GM20431 (cell line): Measurements from ENCODE around the gene PI4KB.
"Not testable (repeated sequence)": the region's sequence is repeated elsewhere in the genome, so short reads cannot be mapped to it uniquely, and the experiment has no call there.

Experiments
- in situ Hi-C: fragments of 300-500 bp; cut with MseI, MboI; formaldehyde crosslinking; loops from one replicate; pipeline ENCODE4 v1.15.0; 2020; ENCODE audit warnings: low sequenced_read_pairs; ENCODE audit not compliant: unreplicated experiment

The PI4KB gene

GRCh38 chr1:151282883-151283725 lies 44.1 kb downstream of the PI4KB start:
- in situ Hi-C loops, result no loop called here

- in situ Hi-C loops, result no loop called here
Observed at GRCh38 chr1:151281969-151282882, 45.0 kb downstream of the PI4KB start, which contains the start of gene ZNF687. TSS of gene ZNF687 (plus strand) at chr1:151282299. CDS start at chr1:151286292, 3,993 bp downstream.

DNA sequence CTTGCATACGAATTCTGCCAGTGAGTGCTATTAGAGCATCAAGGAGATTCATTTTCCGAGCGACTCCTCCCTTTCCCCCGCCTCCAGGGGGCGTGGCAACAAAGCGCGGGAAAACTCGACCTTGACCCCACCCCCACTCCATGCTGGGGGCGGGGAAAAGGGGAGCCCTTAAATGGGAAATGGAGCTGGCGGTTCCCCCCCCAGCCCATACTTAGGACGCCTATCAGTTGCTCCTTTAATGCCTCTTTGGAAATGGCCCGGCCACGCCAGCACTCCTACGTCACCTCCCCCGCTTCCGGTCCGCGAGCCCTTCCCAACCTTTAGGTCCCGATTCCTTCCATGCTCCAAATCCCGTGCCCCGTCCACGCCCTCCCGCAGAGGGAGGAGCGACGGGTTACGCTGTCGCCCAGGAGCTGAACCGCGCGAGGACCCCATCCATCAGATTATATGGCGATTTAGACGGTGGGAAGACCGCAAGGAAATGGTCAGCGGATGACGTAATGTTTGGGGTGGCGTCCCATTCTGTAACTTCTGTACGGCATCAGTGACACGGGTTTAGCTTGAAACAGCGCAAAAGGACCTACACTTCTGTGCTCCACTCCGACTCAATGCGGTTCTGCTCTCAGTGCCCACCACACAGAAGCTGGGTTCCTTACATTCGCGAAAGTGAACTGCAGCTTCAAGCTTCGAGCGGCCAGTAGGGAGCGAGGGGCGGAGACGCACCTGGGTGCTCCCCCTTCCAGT lies 45.8 kb downstream of the PI4KB start:
- in situ Hi-C loops, result no loop called here

GRCh38 chr1:151277249-151277648 lies 50.0 kb downstream of the PI4KB start:
- in situ Hi-C loops, result no loop called here

DNA sequence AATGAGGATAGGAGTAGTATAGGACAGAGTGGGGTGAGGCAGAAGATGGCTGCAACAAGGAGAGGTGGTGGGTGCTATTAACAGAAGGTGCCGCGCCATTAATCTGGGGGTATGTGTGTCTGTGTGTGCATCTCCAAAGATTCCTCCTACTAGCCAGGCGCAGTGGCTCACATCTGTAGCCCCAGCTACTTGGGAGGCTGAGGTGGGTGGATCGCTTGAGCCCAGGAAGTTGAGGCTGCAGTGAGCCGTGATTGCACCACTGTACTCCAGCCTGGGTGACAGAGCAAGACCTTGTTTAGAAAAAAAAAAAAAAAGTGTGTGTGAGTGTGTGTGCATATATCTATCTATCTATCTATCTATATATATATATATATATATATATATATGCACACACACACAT lies 51.9 kb downstream of the PI4KB start:
- in situ Hi-C loops, result not testable (repeated sequence)

DNA sequence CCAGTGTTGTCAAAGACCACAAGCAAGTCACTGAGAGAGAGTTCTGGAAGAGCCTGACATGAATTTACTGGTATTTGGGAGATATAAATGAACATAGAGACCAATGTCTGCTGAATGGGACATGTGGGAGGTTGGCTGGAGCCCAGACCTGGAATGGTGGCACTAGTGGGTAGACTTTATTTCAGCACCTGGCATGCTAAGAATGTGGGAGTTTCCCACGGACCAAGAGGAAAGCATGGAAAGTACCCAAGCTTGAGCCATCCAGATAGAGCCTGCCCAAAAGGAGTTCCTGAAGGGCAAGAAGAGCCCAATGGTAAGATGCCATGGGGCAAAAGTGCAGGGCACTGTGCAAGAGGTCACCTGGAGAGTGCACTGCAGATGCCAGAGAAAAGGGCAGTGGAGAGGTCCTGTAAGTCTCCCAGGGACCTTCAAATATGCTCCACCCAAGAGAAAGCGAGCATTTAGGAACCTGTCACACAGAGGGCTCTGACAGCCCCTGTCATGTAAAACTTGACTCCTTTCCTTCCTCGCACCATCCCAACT lies 53.2 kb downstream of the PI4KB start:
- in situ Hi-C loops, result no loop called here

GRCh38 chr1:151267760-151268159 lies 59.5 kb downstream of the PI4KB start:
- in situ Hi-C loops, result no loop called here

GRCh38 chr1:151266821-151267220 lies 60.4 kb downstream of the PI4KB start:
- in situ Hi-C loops, result no loop called here

DNA sequence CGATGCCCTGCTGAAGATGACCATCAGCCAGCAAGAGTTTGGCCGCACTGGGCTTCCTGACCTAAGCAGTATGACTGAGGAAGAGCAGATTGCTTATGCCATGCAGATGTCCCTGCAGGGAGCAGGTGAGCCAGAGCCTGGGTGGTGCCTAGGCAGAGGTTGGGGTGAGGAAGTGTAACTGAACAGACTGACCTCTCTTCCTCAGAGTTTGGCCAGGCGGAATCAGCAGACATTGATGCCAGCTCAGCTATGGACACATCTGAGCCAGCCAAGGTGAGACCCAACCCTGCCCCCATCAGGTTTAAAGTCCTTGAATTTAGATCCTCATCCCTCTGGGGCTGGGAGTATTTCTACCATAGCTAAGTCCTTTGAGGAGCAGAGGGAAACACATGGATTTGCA lies 60.9 kb downstream of the PI4KB start:
- in situ Hi-C loops, result no loop called here

DNA sequence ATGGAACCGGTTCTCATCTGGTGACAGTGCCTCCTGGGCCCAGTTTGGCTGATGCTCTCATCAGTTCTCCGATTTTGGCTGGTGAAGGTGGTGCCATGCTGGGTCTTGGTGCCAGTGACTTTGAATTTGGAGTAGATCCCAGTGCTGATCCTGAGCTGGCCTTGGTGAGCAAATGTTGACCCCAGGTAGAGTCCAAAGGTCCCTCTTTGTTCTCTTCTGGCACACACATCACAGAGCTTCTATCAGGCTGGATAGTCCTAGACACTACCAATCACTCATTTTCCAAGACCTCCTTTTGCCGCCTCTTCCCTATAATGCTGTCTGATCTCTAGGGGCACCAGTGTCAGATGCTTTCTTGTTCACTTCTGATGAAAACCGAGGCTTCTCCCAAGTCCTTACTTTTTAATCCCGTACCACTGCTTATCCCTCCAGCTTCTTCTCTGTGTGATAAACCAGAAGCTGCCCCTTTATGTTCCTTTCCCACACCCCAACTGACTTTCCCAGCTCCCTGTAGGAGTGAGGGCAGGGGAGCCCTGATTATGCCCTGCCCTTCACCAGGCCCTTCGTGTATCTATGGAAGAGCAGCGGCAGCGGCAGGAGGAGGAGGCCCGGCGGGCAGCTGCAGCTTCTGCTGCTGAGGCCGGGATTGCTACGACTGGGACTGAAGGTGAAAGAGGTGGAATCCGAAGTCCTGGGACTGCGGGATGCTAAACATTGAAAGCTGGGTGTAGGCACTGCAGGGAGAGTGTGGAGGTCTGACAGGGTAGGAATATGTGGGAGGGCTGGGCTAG lies 61.6 kb downstream of the PI4KB start:
- in situ Hi-C loops, result no loop called here

DNA sequence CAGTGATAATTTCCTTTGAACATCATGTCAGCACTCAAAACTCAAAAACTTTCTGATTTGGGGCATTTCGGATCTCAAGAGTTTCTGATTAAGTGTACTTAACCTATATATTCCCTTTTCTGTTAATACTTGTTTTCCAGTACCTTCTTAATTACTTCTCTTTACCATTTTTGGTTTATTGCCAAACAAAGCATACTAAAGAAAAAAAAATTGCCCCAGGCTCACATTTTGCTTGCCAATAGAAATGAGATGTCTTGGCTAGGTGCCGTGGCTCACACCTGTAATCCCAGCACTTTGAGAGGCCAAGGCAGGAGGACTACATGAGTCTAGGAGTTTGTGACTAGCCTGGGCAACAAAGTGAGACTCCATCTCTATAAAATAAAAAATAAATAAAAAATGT lies 67.9 kb downstream of the PI4KB start:
- in situ Hi-C loops, result no loop called here

DNA sequence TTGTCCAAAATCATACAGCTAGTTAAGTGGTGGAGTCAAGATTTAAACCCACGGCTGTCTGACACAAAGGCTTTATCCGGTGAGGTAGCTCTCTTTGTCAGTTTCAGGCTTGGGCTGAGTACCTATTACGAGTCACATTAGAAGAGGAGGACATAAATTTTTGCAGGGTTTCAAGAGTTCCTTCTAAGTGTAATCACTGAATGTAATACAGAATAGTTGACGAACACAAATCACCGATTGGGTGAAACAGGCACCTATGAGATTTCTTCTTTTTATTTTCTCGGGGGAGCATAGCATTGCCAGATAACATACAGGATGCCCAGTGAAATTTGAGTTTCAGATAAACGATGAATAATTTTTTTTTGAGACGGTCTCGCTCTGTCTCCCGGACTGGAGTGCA lies 71.8 kb downstream of the PI4KB start:
- in situ Hi-C loops, result no loop called here

DNA sequence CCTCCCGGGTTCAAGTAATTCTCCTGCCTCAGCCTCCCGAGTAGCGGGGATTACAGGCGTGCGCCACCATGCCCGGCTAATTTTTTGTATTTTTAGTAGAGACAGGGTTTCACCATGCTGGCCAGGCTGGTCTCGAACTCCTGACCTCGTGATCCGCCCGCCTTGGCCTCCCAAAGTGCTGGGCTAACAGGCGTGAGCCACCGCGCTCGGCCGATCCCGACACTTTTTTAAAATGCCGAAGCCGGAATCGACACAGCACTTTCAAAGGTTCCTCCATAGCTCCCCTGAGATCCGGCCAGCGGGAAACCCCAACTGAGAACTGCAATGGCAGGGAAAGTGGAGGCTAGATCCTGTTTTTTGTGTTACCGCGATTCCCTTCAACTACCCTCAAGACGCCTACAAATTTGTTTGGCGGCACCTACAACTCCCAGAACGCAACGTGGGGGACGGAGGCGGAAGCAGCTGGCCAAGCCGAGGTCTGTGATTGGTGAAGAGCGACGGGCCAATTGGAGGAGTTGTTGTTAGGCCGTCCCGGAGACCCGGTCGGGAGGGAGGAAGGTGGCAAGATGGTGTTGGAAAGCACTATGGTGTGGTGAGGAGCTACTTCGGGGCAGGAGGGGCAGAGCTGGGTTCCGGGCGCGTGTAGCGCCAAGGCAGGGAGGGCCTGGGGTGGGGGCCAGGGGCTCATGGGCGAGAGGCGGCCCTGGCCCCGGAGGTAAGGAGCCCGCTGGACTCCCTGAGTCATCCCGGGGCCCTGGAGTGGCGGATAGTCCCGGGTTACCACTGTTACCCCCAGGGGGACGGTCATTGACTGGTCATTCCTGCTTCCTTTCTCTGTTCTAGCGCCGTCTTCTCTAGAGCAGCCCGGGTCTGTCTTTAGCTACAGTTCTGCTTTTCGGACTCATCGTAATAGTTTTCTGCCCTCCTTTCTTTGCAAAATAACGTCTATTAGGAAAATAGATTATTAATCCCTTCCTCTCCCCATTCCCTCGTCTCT lies 72.7 kb downstream of the PI4KB start, which contains the start of gene PSMD4:
Gene PSMD4 (plus strand): TSS at position 518 of the 997 bp plus-strand sequence. CDS start 49 bp downstream, at position 567.
- in situ Hi-C loops, result no loop called here

DNA sequence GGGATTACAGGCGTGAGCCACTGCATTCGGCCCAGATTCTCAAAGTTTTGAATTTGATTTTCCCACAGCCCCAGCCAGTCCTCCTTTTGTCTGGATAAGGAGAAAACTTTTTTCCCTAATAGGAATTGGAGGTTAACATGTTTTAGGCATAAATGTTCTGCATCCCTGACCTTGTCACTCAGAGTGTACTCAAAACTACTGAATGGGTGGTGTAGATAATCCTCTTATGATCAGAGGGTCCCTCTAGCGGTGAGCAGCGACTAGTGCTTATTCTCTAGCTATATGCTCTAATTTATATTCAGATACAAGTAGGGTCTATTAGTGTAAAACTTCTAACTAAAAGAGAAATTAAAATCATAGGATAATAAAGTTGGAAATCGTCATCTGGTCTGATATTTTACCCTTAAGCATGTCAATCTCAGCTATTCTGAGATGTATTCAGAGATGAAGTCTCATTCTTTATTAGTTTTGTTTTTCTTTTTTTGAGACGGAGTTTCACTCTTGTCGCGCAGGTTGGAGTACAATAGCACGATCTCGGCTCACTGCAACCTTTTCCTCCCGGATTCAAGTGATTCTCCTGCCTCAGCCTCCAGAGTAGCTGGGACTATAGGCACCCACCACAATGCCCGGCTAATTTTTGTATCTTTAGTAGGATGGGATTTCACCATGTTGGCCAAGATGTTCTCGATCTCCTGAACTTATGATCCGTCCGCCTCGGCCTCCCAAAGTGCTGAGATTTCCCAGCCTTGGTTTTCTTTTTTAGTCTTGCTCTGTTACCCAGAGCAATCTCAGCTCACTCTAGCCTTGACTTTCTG lies 75.4 kb downstream of the PI4KB start:
- in situ Hi-C loops, result no loop called here

DNA sequence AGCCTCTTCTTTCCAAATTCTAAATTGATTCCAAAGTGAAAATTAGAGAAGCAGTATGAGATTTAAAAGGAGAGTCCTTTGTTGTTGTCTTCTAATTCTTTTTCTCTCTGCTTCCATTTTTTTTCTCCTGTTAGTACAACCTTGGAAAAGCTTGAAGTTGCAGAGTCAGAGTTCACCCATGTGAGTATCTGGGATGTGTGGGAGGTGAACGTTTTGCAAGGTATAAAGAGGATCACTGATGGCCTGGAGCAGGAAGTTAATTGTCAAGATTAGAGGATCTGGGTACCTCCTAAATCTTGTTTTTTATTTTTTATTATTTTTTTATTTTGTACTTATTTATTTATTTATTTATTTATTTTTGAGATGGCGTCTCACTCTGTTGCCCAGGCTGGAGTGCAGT lies 80.4 kb downstream of the PI4KB start:
- in situ Hi-C loops, result no loop called here

GRCh38 chr1:151243683-151244216 lies 83.5 kb downstream of the PI4KB start:
- in situ Hi-C loops, result no loop called here

DNA sequence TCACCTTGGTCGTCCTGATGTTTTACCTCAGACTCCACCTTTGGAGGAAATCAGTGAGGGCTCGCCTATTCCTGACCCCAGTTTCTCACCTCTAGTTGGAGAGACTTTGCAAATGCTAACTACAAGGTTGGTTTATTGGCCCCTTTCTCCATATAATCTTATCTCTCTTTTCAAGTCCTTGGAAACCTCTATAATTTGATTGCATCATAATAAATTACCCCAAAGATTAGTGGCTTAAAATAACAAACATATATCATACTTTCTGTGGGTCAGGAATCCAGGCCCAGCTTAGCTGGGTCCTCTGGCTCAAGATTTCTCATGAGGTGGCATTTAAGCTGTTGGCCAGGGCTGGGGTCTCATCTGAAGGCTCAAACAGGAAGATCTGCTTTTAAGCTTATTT lies 84.8 kb downstream of the PI4KB start:
- in situ Hi-C loops, result no loop called here
